Measurements from ENCODE around the gene WFIKKN1. TPM values are rescaled to one million over a fixed set of nuclear protein-coding genes. Genes with fewer than 3 reads are reported as not detected.
A peak's percentile ranks its signal among the peaks of the same experiment; 100 is the strongest.

The WFIKKN1 gene
- total RNA-seq, 2 donors from 2014 or later = 0.33 to 0.71 TPM

GRCh38 chr16:610513-611381 is 20.0 kb upstream of the WFIKKN1 start:
- peak; percentile 66 to 74 for DNase-seq (ENCODE audit: low spot score in 2 of 2)

GRCh38 chr16:615122-615521 is 15.7 kb upstream of the WFIKKN1 start:
- DNase-seq (ENCODE audit: low spot score in 2 of 2) (no peak), ATAC-seq (no peak)
- H3K27ac Mint-ChIP-seq = peak overlapping the region in 1 of 2 donors; percentile 23
- H3K36me3 Mint-ChIP-seq = no peaks in the 10 kb centered on the region
- H3K9me3 Mint-ChIP-seq = no peaks in the 10 kb centered on the region

More at GRCh38 chr16:610513-611381, 20.0 kb upstream of the WFIKKN1 start:
- H3K36me3 Mint-ChIP-seq = no peaks in the 10 kb centered on the region
- peak; percentile 28 to 69 for ATAC-seq
- H3K27ac Mint-ChIP-seq = peak overlapping the region; percentile 29 to 35
- H3K9me3 Mint-ChIP-seq = no peaks in the 10 kb centered on the region

GRCh38 chr16:616733-617586 is 13.8 kb upstream of the WFIKKN1 start:
- Mint-ChIP-seq H3K9me3 (no peaks in the 10 kb centered on the region), H3K36me3 (no peaks in the 10 kb centered on the region), H3K27ac (no peak overlapping the region)
- ATAC-seq (no peak), DNase-seq (ENCODE audit: low spot score in 2 of 2) (no peak)

DNA sequence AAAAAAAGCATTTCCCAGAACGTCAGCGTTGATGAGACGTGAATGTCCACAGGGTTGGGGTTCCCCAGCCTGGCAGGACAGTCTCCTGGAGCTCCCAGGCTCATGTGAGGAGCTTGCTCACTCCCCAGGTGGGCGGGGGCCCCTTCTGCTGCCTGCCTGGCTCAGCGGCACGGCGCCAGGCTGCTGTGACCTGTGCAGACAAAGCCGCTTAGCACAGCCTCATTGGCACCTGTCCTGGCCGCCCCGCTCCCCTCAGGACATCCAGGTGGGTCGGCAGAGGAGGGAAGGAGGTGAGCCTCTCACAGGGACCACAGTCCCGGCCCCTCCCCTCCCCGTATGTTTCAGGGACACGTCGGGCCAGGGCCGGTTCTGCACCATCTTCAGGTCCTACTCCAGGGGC is 12.9 kb upstream of the WFIKKN1 start:
- Mint-ChIP-seq H3K27ac (no peak overlapping the region), H3K9me3 (no peaks in the 10 kb centered on the region)

DNA sequence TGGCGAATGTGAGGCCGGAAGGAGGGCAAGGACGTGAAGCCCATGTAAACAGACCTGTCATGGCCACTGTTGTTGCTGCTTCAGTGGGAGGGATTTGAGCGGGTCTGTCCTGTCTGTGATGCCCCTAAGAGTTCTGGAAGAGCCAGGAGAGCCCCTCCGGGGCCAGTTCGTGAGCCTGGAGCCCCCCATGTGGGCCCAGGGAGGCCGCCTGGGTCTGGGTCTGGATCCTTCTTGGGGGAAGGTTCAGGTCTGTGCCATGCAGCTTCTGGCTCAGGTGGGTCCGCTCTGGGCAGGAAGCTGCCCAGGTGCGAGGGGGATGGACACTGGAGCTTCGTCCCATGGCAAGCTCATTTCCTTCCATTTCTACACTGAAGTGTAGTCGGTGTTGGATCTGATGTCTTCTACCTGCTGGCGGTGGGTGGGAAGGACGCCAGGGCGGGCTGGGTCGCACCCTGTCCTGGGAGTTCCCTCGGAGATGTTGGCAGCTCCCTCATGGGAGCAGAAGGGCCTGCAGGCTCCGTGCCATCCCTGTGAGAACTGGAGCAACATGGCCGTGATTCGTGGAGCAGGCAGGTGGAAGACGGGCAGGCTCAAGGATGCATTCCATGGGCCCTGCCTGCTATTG is 11.2 kb upstream of the WFIKKN1 start:
- DNase-seq (ENCODE audit: low spot score in 2 of 2) (no peak), ATAC-seq (no peak)
- H3K9me3 Mint-ChIP-seq = no peaks in the 10 kb centered on the region
- H3K36me3 Mint-ChIP-seq = no peaks in the 10 kb centered on the region
- peak overlapping the region in 1 of 2 donors; percentile 44 for H3K27ac Mint-ChIP-seq

More for the DNA sequence above, 12.9 kb upstream of the WFIKKN1 start:
- no peaks in the 10 kb centered on the region for H3K36me3 Mint-ChIP-seq
- no peak for ATAC-seq
- no peak for DNase-seq (ENCODE audit: low spot score in 2 of 2)

- no peak overlapping the region for H3K27ac Mint-ChIP-seq
- no peaks in the 10 kb centered on the region for H3K36me3 Mint-ChIP-seq
- no peaks in the 10 kb centered on the region for H3K9me3 Mint-ChIP-seq
- DNase-seq (ENCODE audit: low spot score in 2 of 2) (no peak), ATAC-seq (no peak)
Observed at GRCh38 chr16:620700-621525, 9.9 kb upstream of the WFIKKN1 start.

DNA sequence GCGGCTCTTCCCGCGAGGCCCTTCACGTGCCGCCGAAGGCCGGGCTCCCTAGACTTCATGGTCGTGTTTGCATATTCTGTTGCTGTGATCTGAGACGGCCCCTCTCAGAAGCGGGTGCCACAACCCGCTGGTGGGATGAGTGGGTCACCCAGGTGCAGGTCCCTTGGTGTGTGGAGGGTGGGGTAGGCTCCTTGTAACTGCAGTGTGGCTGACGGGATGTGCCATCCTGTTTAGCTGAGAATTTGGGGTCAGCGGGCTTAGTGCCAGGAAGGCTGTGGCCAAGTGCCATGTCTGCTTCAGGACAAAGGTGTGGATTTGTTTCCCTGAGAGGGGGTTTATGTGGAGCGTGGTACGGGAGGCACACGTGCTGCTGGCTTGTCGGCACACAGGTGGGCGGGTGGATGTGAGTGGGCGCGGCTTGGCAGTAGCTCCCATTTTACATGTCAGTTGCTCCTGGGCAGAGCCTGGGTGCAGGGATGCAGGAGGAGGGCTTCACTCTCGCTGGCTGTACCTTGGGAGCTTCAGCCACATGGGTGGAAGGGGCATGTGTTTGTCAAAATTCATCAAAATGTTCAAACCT is 9.2 kb upstream of the WFIKKN1 start:
- Mint-ChIP-seq H3K36me3 (no peaks in the 10 kb centered on the region), H3K27ac (no peak overlapping the region), H3K9me3 (no peaks in the 10 kb centered on the region)
- ATAC-seq (no peak), DNase-seq (ENCODE audit: low spot score in 2 of 2) (no peak)

DNA sequence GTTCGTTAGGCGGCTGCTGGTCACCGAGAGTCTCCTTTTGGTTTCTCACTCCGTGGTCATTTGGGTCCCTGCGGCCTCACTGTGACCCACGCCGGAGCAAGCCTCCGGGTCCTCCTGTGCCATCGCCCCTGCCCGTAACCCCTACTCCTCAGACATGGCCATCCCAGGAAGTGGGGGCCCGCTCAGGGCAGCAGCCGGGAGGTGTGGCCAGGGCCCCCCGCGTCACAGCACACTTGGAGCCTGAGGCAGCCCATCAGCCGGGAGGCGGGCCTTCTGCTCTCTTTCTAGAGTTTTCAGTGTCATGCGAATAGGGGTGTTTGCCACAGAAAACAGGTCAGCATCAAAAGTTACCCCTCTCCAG is 7.9 kb upstream of the WFIKKN1 start:
- ATAC-seq = no peak
- no peak for DNase-seq (ENCODE audit: low spot score in 2 of 2)
- Mint-ChIP-seq H3K27ac (no peak overlapping the region), H3K36me3 (no peaks in the 10 kb centered on the region), H3K9me3 (no peaks in the 10 kb centered on the region)

DNA sequence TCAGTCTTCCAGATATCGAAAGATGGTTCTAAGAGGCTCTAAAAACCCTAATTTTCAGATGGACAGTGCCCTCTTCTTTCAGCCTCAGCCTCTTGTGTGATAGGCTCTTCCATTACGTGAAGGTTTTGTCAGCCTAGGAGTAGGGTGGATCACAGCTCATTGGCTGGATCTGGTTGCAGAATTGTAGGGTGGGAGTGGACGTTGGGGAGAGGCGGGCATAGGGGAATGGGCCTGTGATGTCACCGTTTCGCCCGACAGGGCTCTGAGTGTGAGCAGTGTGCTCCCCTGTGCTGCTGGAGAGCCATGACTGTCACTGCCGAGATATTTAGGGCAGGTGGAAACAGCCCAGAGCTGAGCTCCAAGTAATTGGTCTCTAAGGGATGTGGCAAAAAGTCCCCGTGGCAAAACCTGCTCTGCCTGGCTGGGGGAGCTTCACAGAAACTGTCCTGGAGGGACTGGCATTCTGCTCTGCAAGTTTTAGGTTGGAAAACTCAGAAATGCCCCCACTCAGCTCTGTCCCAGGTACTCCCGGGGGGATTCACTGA is 6.2 kb upstream of the WFIKKN1 start:
- DNase-seq (ENCODE audit: low spot score in 2 of 2) (no peak), ATAC-seq (no peak)
- Mint-ChIP-seq H3K27ac (no peak overlapping the region), H3K36me3 (no peaks in the 10 kb centered on the region), H3K9me3 (no peaks in the 10 kb centered on the region)

DNA sequence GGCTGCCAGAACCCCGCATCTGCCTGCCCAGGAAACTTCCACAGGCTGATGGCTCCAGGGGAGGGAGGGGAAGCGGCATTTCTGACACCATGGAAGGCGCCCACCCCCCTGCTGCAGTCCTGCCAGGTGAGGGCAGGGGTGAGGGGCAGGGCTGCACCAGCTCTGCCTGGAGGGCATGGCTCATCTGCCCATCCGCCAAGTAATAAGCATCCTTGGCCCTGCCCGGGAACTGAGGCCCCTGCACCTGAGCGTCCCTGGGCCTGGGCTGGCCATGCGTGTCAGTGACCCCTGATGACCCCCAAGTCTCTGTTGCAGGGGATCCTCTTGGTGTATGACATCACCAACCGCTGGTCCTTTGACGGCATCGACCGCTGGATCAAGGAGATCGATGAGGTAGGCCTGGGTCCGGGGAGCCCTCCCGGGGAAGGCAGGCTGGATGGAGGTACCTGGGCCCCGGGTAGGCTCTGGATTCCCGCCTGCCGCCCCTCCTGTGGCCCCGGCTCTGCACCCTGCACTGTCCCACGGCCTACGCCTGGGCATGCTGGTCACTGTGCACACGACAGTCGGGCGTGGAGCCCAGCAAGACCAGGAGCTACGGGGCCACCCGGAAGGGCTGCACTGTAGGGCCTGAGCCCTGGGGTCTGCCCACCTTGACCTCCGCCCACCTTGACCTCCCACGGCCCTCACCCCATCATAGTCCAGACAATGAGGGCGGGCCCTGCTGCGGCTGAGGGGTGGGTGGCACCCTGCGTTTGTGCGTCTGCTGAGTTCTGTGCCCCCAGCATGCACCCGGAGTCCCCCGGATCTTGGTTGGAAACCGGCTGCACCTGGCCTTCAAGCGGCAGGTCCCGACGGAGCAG is 5.4 kb upstream of the WFIKKN1 start:
- Mint-ChIP-seq H3K9me3 (no peaks in the 10 kb centered on the region), H3K27ac (no peak overlapping the region), H3K36me3 (no peaks in the 10 kb centered on the region)
- ATAC-seq (no peak), DNase-seq (ENCODE audit: low spot score in 2 of 2) (no peak)

GRCh38 chr16:625977-626765 is 4.6 kb upstream of the WFIKKN1 start:
- H3K36me3 Mint-ChIP-seq = no peaks in the 10 kb centered on the region
- ATAC-seq (no peak), DNase-seq (ENCODE audit: low spot score in 2 of 2) (no peak)
- no peaks in the 10 kb centered on the region for H3K9me3 Mint-ChIP-seq
- H3K27ac Mint-ChIP-seq = peak overlapping the region in 1 of 2 donors; percentile 50

DNA sequence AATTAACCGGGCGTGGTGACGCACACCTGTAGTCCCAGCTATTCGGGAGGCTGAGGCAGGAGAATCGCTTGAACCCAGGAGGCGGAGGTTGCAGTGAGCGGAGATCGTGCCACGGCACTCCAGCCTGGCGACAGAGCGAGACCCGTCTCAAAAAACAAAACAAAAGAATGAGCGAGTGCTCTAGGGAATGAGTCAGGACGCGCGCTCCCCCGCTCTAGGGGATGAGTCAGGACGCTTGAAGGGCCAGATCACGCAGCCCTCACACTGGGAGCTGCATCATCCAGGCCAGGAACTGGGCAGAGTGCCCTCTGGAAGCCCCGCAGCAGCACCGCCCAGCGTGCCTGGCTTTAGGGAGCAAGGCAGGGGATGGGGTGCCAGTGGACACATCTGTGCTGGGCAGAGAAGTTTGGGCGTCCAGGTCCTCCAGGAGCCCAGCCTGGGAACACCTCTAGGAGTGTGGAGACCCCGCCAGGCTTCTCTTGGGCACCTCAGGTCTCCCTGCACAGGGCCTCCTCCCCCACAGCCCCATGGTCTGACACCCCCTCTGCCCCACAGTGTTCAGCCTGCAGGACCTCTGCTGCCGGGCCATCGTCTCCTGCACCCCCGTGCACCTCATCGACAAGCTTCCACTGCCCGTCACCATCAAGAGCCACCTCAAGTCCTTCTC is 3.9 kb upstream of the WFIKKN1 start:
- H3K9me3 Mint-ChIP-seq = no peaks in the 10 kb centered on the region
- ATAC-seq (peak; percentile 12 to 17), DNase-seq (ENCODE audit: low spot score in 2 of 2) (no peak)
- H3K36me3 Mint-ChIP-seq = no peaks in the 10 kb centered on the region
- H3K27ac Mint-ChIP-seq = peak overlapping the region in 1 of 2 donors; percentile 50

DNA sequence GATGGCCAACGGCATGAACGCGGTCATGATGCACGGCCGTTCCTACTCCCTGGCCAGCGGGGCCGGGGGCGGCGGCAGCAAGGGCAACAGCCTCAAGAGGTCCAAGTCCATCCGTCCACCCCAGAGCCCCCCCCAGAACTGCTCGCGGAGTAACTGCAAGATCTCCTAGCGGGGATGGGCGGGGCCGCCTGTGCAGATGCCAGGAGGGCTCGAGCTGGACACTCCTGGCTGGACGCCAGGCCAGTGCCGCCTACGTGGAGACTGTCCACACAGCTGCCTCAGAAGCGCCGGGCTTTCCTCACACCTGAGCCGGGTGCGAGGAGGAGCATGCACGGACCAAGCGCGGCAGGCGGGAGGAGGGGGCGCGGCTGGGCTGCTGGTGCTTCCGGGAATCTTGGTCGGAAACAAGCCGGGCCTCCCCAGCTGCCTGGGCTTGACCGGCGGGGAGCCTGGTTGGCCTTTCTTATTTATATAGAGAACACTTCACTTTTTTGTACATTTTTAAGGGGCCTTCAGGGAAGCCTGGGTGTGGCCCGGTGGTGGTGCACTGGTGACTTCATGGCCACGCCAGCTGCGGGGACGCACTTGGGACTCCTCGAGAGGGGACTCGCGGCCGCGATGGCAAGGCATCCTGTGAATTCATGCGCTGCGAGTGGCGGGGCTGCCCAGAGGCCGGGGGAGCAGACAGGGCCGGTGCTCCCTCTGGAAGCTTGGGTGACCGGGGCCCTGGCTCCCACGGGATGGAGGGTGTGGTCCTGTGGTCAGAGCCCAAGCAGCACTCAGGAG is 3.1 kb upstream of the WFIKKN1 start:
- no peak for DNase-seq (ENCODE audit: low spot score in 2 of 2)
- no peak overlapping the region for H3K27ac Mint-ChIP-seq
- H3K9me3 Mint-ChIP-seq = no peaks in the 10 kb centered on the region
- no peaks in the 10 kb centered on the region for H3K36me3 Mint-ChIP-seq
- ATAC-seq = no peak

Data from activated naive CD4-positive, alpha-beta T cell treated with anti-CD3 and anti-CD28 coated beads, Interleukin-2, amount 50 U/mL, for 72 hours (primary cell).